Tibial artery (tissue), 4 donors: ENCODE data around the gene PRCP.

Experiments used
- DNase-seq, 2 donors: peaks; one replicate each; pipeline ENCODE4 v3.0.0-alpha.2; 2019
- H3K27ac ChIP-seq, 2 donors: fragments of 200-600 bp; sonication (generic) in 1 of 2; 1 replicate in 1 of 2; 2 replicates in 1 of 2; pipeline ENCODE4 v1.5.1; 2018 to 2019; ENCODE audit warnings: mild to moderate bottlenecking in 1 of 2
- H3K27me3 ChIP-seq, 2 donors: fragments of 200-600 bp; sonication (generic) in 1 of 2; one replicate each; pipeline versions ENCODE4 v1.5.1 to v1.6.0; 2016 to 2019
- H3K36me3 ChIP-seq, 3 donors: fragments of 200-600 bp; sonication (generic) in 2 of 3; one replicate each; pipeline ENCODE4 v1.5.1; 2016 to 2019; ENCODE audit warnings: mild to moderate bottlenecking in 2 of 3
- H3K4me1 ChIP-seq, 4 donors: fragments of 200-600 bp; sonication (generic) in 2 of 4; 1 replicate in 3 of 4; 2 replicates in 1 of 4; pipeline ENCODE4 v1.5.1; 2016 to 2019
- H3K4me3 ChIP-seq, 2 donors: fragments of 200-600 bp; sonication (generic) in 1 of 2; 1 replicate in 1 of 2; 2 replicates in 1 of 2; pipeline ENCODE4 v1.5.1; 2018 to 2019; ENCODE audit warnings: mild to moderate bottlenecking in 2 of 2
- H3K9me3 ChIP-seq, 3 donors: fragments of 200-600 bp; sonication (generic) in 1 of 3; one replicate each; pipeline ENCODE4 v1.5.1; 2016 to 2019
- CTCF ChIP-seq, 2 experiments: fragments of 200-600 bp in 1 of 2; fragments of 450-650 bp in 1 of 2; IDR thresholded peaks; one replicate each; pipeline ENCODE4 v1.5.1; 2017 to 2019; ENCODE audit warnings: antibody characterized with exemption in 2 of 2, mild to moderate bottlenecking in 1 of 2, moderate library complexity in 1 of 2
- intact Hi-C: fragments of 100-400 bp; cut with DNase I; formaldehyde crosslinking; loops from one replicate; pipeline ENCODE4 v1.15.0; 2023; ENCODE audit warnings: low total_unique reads

The PRCP gene

GRCh38 chr11:82909015-82909640 lies 8.9 kb upstream of the PRCP start:
- DNase-seq = no peak
- Histone ChIP-seq H3K4me3 (no peak overlapping the region), H3K36me3 (no peaks in the 10 kb centered on the region), H3K4me1 (no peaks in the 10 kb centered on the region), H3K27me3 (no peaks in the 10 kb centered on the region), H3K27ac (no peak overlapping the region), H3K9me3 (no peaks in the 10 kb centered on the region)
- no peak for TF ChIP-seq CTCF (IDR thresholded peaks at IDR 0.05)
- intact Hi-C loops = loop anchor here (5.0 to 10.0 kb wide), 5 partner anchors 156 to 376 kb away; partner anchors contain the start of genes ANKRD42, CCDC90B and PCF11

DNA sequence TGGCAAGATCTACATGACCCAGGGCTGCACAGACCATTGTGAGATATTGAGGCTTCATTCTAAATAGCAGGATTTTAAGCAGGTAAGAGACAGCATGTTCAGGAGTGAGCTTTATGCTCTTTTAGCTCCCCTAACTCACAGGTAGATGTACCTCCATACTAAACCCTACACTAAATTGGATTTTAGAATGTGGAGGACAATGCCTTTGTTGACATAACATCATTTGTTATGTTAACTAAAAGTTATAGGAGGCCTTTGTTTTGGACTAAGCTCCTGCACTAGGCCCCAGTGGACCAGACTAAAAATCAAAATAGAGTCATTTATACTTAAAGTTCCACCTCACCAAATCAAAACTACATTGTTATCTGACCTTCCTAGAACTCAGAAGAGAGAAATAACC lies 8.1 kb upstream of the PRCP start:
- Histone ChIP-seq H3K36me3 (no peaks in the 10 kb centered on the region), H3K4me1 (no peaks in the 10 kb centered on the region), H3K27ac (no peak overlapping the region), H3K9me3 (no peaks in the 10 kb centered on the region), H3K4me3 (no peak overlapping the region), H3K27me3 (no peaks in the 10 kb centered on the region)
- TF ChIP-seq CTCF (IDR thresholded peaks at IDR 0.05) = no peak
- intact Hi-C loops = loop anchor here (5.0 to 10.0 kb wide), 5 partner anchors 156 to 376 kb away; partner anchors contain the start of genes ANKRD42, CCDC90B and PCF11
- no peak for DNase-seq

- H3K9me3 ChIP-seq = no peaks in the 10 kb centered on the region
- no peak overlapping the region for H3K27ac ChIP-seq
- no peak for DNase-seq
- H3K4me3 ChIP-seq = no peak overlapping the region
- intact Hi-C loops = loop anchor here (5.0 to 10.0 kb wide), 5 partner anchors 157 to 377 kb away; partner anchors contain the start of genes ANKRD42, CCDC90B and PCF11
- peaks cover 0 to under 1% (median 0%) of the 10 kb centered on the region in 4 donors for H3K4me1 ChIP-seq
- TF ChIP-seq CTCF (IDR thresholded peaks at IDR 0.05) = no peak
- H3K36me3 ChIP-seq = no peaks in the 10 kb centered on the region
- H3K27me3 ChIP-seq = no peaks in the 10 kb centered on the region
These were observed 7.1 kb upstream of the PRCP start for GRCh38 chr11:82907371-82907770.

DNA sequence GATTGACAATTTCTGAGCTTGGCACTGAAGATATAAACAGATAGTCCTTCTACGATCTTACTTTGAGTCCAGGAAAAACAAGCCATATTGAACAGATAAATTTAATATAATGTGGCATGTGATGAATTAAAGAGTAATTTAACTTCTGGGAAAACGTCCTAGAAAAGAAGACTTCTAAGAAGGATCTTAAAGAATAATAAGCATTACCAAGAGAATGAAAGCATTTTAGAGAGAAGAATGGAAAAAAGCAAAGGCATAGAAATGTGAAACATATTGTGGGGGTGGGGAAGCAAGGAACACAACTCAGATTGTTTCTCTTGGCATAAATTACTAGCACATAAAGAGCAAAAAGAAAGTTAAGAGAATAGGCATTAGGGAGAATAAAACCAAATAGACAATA lies 6.7 kb upstream of the PRCP start:
- Histone ChIP-seq H3K27ac (no peak overlapping the region), H3K4me3 (no peak overlapping the region), H3K27me3 (no peaks in the 10 kb centered on the region), H3K36me3 (no peaks in the 10 kb centered on the region), H3K4me1 (peaks cover 0 to 5% (median 1%) of the 10 kb centered on the region in 4 donors), H3K9me3 (no peaks in the 10 kb centered on the region)
- intact Hi-C loops = loop anchor here (5.0 to 10.0 kb wide), 5 partner anchors 158 to 378 kb away; partner anchors contain the start of genes ANKRD42, CCDC90B and PCF11
- TF ChIP-seq CTCF (IDR thresholded peaks at IDR 0.05) = no peak
- no peak for DNase-seq

GRCh38 chr11:82906236-82906635 lies 6.0 kb upstream of the PRCP start:
- DNase-seq = no peak
- no peaks in the 10 kb centered on the region for H3K36me3 ChIP-seq
- H3K27me3 ChIP-seq = no peaks in the 10 kb centered on the region
- H3K27ac ChIP-seq = no peak overlapping the region
- no peak overlapping the region for H3K4me3 ChIP-seq
- no peaks in the 10 kb centered on the region for H3K9me3 ChIP-seq
- peak; percentile 55 to 60 for TF ChIP-seq CTCF (IDR thresholded peaks at IDR 0.05)
- peaks cover 0 to 8% (median 5%) of the 10 kb centered on the region in 4 donors for H3K4me1 ChIP-seq
- intact Hi-C loops = loop anchor here (5.0 to 10.0 kb wide), 5 partner anchors 159 to 379 kb away; partner anchors contain the start of genes ANKRD42, CCDC90B and PCF11
